AG04450 (cell line): Measurements from ENCODE around the gene NIPAL3. TPM values are rescaled to one million over a fixed set of nuclear protein-coding genes. Genes with fewer than 3 reads are reported as not detected.
A peak's percentile ranks its signal among the peaks of the same experiment; 100 is the strongest.

Experiments
- CTCF ChIA-PET: fragments of 300-600, 350-600 bp; formaldehyde crosslinking; extraction: SDS; loops from one replicate; lab custom pipeline; 2022; ENCODE audit warnings: antibody characterized with exemption, inconsistent platforms; lab: Charles Lee
- POLR2A ChIA-PET: fragments of 350-600 bp; formaldehyde crosslinking; extraction: SDS; loops from one replicate; lab custom pipeline; 2021; ENCODE audit warnings: antibody characterized with exemption, inconsistent platforms; lab: Yijun Ruan, JAX
- DNase-seq: peaks from one replicate; pipeline ENCODE4 v3.0.0-alpha.2; 2011; ENCODE audit warnings: low read depth, low spot score
- H3K27ac ChIP-seq: one replicate; pipeline ENCODE4 v1.5.1; 2012; ENCODE audit warnings: low read depth, low read length, control low read depth
- H3K27me3 ChIP-seq: one replicate; pipeline ENCODE4 v1.6.0; 2012; ENCODE audit warnings: low read length; ENCODE audit not compliant: control insufficient read depth, insufficient read depth
- H3K4me3 ChIP-seq: 2 replicates; pipeline ENCODE4 v1.5.1; 2011; ENCODE audit warnings: mild to moderate bottlenecking, low read depth, low read length, control low read depth
- H3K9me3 ChIP-seq: 2 replicates; pipeline ENCODE4 v1.5.1; 2012; ENCODE audit warnings: low read length; ENCODE audit not compliant: control insufficient read depth, insufficient read depth
- polyA plus RNA-seq: library from polyadenylated mRNA; depleted of rRNA; stranded (reverse); fragments of >200 nt; gene quantifications from 2 replicates; pipeline ENCODE4 v1.2.3, GENCODE V29; 2011
- TF ChIP-seq, protein P1 (sequence below): IDR thresholded peaks from 2 replicates; pipeline ENCODE4 v1.5.1; 2011; ENCODE audit warnings: low read depth, low read length, control low read depth, inconsistent platforms

The NIPAL3 gene
- polyA plus RNA-seq, 1 experiment: 46.5 TPM

DNA sequence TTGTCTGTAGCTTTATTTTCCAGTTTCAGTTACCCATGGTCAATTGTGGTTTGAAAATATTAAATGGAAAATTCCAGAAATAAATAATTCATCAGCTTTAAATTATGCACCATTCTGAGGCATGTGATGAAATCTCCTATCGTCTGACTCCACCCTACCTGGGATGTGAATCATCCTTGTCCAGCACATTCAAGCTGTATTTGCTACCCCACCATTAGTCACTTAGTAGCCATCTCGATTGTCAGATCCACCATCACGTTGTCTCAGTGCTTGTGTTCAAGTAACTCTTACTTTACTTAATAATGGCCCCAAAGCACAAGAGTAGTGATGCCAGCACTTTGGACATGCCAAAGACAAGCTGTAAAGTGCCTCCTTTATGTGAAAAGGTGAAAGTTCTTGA, 6.1 kb upstream of the NIPAL3 start:
- no peaks in the 10 kb centered on the region for H3K27me3 ChIP-seq
- POLR2A ChIA-PET: interaction anchor here (1.6 kb wide), 1 partner anchor 16 kb away, joined by 5 read pairs; no protein-coding TSS in a partner anchor

GRCh38 chr1:24410750-24411149, 4.9 kb upstream of the NIPAL3 start:
- ChIA-PET CTCF (interaction anchor here (0.5 to 2.5 kb wide), 3 partner anchors 20 to 212 kb away, joined by 3 to 11 read pairs (median 5); no protein-coding TSS in a partner anchor), POLR2A (no interaction called here)
- Histone ChIP-seq H3K27me3 (no peaks in the 10 kb centered on the region), H3K4me3 (no peak overlapping the region), H3K27ac (no peak overlapping the region), H3K9me3 (no peaks in the 10 kb centered on the region; the same call in 1 of the 2 replicates)
- TF ChIP-seq, protein P1, sequence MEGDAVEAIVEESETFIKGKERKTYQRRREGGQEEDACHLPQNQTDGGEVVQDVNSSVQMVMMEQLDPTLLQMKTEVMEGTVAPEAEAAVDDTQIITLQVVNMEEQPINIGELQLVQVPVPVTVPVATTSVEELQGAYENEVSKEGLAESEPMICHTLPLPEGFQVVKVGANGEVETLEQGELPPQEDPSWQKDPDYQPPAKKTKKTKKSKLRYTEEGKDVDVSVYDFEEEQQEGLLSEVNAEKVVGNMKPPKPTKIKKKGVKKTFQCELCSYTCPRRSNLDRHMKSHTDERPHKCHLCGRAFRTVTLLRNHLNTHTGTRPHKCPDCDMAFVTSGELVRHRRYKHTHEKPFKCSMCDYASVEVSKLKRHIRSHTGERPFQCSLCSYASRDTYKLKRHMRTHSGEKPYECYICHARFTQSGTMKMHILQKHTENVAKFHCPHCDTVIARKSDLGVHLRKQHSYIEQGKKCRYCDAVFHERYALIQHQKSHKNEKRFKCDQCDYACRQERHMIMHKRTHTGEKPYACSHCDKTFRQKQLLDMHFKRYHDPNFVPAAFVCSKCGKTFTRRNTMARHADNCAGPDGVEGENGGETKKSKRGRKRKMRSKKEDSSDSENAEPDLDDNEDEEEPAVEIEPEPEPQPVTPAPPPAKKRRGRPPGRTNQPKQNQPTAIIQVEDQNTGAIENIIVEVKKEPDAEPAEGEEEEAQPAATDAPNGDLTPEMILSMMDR: no peak
- no peak for DNase-seq

More for the DNA sequence above, 6.1 kb upstream of the NIPAL3 start:
- Histone ChIP-seq H3K27ac (no peak overlapping the region), H3K9me3 (no peaks in the 10 kb centered on the region; the same call in 1 of the 2 replicates), H3K4me3 (no peak overlapping the region)
- CTCF ChIA-PET: interaction anchor here (0.5 to 2.6 kb wide), 8 partner anchors 9 to 260 kb away, joined by 4 to 11 read pairs (median 6); no protein-coding TSS in a partner anchor
- peak; percentile 37 for DNase-seq
- TF ChIP-seq, protein P1: no peak

GRCh38 chr1:24411963-24412362, 3.6 kb upstream of the NIPAL3 start:
- no peaks in the 10 kb centered on the region for H3K27me3 ChIP-seq
- no peak overlapping the region for H3K4me3 ChIP-seq
- CTCF ChIA-PET: interaction anchor here (1.9 to 2.5 kb wide), 2 partner anchors 21 to 213 kb away, joined by 7 to 11 read pairs; no protein-coding TSS in a partner anchor
- no peaks in the 10 kb centered on the region; the same call in 1 of the 2 replicates for H3K9me3 ChIP-seq
- DNase-seq: no peak
- POLR2A ChIA-PET: no interaction called here
- TF ChIP-seq, protein P1: no peak
- H3K27ac ChIP-seq: no peak overlapping the region

- POLR2A ChIA-PET: interaction anchor here (0.9 kb wide), 1 partner anchor 19 kb away, joined by 3 read pairs; no protein-coding TSS in a partner anchor
- Histone ChIP-seq H3K4me3 (no peak overlapping the region), H3K9me3 (no peaks in the 10 kb centered on the region; the same call in 1 of the 2 replicates), H3K27me3 (no peaks in the 10 kb centered on the region), H3K27ac (no peak overlapping the region)
- TF ChIP-seq, protein P1: no peak
- CTCF ChIA-PET: interaction anchor here (1.9 to 2.5 kb wide), 2 partner anchors 21 to 213 kb away, joined by 7 to 11 read pairs; no protein-coding TSS in a partner anchor
- DNase-seq: no peak
These were observed 3.2 kb upstream of the NIPAL3 start for GRCh38 chr1:24412408-24412807.

DNA sequence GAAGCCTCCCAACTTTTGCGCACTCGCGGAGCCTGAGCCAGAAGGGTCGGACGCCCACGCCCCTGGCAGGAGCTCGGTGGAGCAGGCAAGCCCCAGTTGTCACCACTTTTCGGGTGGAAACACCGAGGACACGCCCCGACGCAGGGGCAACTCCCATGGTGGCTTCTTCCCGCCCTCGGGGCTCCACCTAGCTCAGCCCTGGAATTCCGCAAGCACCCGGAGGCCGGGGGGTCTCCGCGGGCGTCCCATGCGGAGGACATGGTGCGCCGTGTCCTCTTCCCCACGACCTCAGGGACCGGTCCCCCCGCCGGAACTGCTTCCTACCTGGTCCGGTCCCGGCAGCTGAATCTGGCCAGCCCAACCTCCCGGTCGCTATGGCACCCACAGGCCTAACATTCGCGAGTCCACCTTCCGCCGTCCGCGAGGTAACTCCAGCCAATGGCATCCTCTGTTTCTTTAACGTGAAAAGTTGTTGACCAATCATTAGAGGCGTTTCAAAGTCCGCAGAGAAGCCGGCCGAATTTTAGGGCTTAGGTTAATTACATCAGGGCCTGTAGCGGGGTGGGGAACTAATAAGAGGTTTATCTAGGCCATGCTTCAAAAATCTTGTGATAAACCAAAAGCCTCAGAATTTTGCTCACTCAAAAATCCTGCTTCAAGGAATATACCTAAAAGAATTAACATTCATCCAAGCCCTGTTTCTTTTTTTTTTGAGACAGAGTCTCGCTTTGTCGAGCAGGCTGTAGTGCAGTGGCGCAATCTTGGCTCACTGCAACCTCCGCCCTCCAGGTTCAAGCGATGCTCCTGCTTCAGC, 2.0 kb upstream of the NIPAL3 start, which contains the start of gene STPG1:
STPG1 (minus strand) TSS at position 433 of the 814 bp plus-strand sequence. CDS start 12,394 bp downstream, outside the sequence.
- Histone ChIP-seq H3K27me3 (no peaks in the 10 kb centered on the region), H3K27ac (peak within 1 kb of the TSS; percentile 65), H3K4me3 (peak within 1 kb of the TSS; percentile 86), H3K9me3 (no peaks in the 10 kb centered on the region; the same call in 1 of the 2 replicates)
- TF ChIP-seq, protein P1: no peak
- ChIA-PET CTCF (interaction anchor here (0.6 to 3.1 kb wide), 5 partner anchors 22 to 212 kb away, joined by 4 to 13 read pairs (median 7); no protein-coding TSS in a partner anchor), POLR2A (interaction anchor here (0.9 kb wide), 1 partner anchor 20 kb away, joined by 3 read pairs; no protein-coding TSS in a partner anchor)
- DNase-seq: peak; percentile 54
